ENCODE results near the gene OR1M1.

DNA sequence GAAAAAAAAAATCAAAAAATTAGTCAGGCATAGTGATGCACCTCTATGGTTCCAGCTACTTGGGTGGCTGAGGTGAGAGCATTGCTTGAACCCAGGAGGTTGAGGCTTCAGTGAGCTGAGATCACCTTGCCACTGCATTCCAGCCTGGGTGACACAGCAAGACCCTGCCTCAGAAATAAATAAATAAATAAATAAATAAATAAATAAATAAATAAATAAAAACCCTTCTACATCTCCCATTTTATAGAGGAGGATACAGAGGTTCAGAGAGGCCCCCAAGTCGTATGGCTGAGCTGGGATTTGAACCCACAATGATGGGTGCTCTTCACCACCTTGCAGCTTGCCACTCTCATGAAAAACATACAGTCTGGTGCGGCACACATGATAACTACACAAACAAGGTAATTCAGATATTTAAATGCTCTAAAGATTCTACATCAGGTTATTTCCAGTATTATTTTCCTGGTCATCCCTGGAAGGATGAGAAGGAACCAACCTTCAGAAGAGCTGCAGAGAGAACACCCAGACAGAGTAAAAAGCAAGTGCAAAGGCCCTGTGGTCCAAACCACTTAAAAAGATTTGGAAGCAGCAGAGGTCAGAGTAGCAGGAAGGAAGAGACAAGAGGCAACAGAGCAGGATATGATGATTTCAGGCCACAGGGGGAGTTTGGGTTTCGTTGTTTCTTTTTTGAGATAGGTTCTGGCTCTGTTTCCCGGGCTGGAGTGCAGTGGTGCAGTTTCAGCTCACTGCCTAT, 29.2 kb upstream of the OR1M1 start:
- TF ChIP-seq, protein P1, sequence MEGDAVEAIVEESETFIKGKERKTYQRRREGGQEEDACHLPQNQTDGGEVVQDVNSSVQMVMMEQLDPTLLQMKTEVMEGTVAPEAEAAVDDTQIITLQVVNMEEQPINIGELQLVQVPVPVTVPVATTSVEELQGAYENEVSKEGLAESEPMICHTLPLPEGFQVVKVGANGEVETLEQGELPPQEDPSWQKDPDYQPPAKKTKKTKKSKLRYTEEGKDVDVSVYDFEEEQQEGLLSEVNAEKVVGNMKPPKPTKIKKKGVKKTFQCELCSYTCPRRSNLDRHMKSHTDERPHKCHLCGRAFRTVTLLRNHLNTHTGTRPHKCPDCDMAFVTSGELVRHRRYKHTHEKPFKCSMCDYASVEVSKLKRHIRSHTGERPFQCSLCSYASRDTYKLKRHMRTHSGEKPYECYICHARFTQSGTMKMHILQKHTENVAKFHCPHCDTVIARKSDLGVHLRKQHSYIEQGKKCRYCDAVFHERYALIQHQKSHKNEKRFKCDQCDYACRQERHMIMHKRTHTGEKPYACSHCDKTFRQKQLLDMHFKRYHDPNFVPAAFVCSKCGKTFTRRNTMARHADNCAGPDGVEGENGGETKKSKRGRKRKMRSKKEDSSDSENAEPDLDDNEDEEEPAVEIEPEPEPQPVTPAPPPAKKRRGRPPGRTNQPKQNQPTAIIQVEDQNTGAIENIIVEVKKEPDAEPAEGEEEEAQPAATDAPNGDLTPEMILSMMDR (IDR thresholded peaks at IDR 0.05 in 4 of 5, conservative IDR thresholded peaks at IDR 0.05 in 1 of 5): no peak
- no peak for TF ChIP-seq POLR2A (IDR thresholded peaks at IDR 0.05)
